PC-3 (cell line): ENCODE data around the gene PKDCC. TPM values are rescaled to one million over a fixed set of nuclear protein-coding genes. Genes with fewer than 3 reads are reported as not detected.

Experiments
- ATAC-seq: fragments of 200-7000 bp; cut with Tn5 transposase; 2 replicates; pipeline ENCODE4 v1.9.1; 2020; ENCODE audit warnings: mild to moderate bottlenecking, moderate library complexity
- BruUV-seq: library from RNA; stranded (reverse); fragments of 400-500 nt; replicated peaks from 2 replicates; lab custom pipeline; 2021; lab: Mats Ljungman, UMichigan
- CTCF ChIA-PET: fragments of 300-600 bp; sonication (Branson Sonifier 250); formaldehyde crosslinking; loops from one replicate; lab custom pipeline; 2022; ENCODE audit warnings: antibody characterized with exemption; lab: Charles Lee
- POLR2A ChIA-PET: fragments of 300-600 bp; sonication (Branson Sonifier 250); formaldehyde crosslinking; loops from one replicate; lab custom pipeline; 2022; ENCODE audit warnings: antibody characterized with exemption; ENCODE audit not compliant: unreplicated experiment; lab: Charles Lee
- DNase-seq: peaks from one replicate; pipeline ENCODE4 v3.0.0-alpha.2; 2015
- H2AFZ ChIP-seq: fragments of 300-600 bp; sonication (generic); 2 replicates; pipeline ENCODE4 v1.6.0; 2016; ENCODE audit warnings: antibody characterized with exemption, low read length
- H3F3A ChIP-seq: fragments of 300-600 bp; sonication (generic); one replicate; pipeline ENCODE4 v1.6.0; 2017; ENCODE audit warnings: antibody characterized with exemption, low read length, control low read depth, mild to moderate bottlenecking; ENCODE audit not compliant: unreplicated experiment
- H3K27ac ChIP-seq: fragments of 300-600 bp; sonication (generic); 2 replicates; pipeline ENCODE4 v1.5.1; 2016; ENCODE audit warnings: mild to moderate bottlenecking, low read length
- H3K27me3 ChIP-seq: fragments of 300-600 bp; sonication (generic); 2 replicates; pipeline ENCODE4 v1.6.1; 2016; ENCODE audit warnings: low read length, mixed read lengths
- H3K36me3 ChIP-seq: fragments of 300-600 bp; sonication (generic); 2 replicates; pipeline ENCODE4 v1.6.1; 2016; ENCODE audit warnings: low read depth, mixed run types, low read length, mixed read lengths
- H3K4me1 ChIP-seq: fragments of 300-600 bp; sonication (generic); 2 replicates; pipeline ENCODE4 v1.5.1; 2016; ENCODE audit warnings: low read length; ENCODE audit not compliant: insufficient read depth
- H3K4me2 ChIP-seq: fragments of 300-600 bp; sonication (generic); 2 replicates; pipeline ENCODE4 v1.6.0; 2016; ENCODE audit warnings: low read length
- H3K4me3 ChIP-seq: fragments of 300-600 bp; sonication (generic); 2 replicates; pipeline ENCODE4 v1.5.1; 2016; ENCODE audit warnings: mild to moderate bottlenecking, low read length, mixed read lengths
- H3K79me2 ChIP-seq: fragments of 300-600 bp; sonication (generic); 2 replicates; pipeline ENCODE4 v1.6.1; 2017; ENCODE audit warnings: low read length, mixed read lengths
- H3K9ac ChIP-seq: fragments of 300-600 bp; sonication (generic); 2 replicates; pipeline ENCODE4 v1.6.0; 2016; ENCODE audit warnings: mild to moderate bottlenecking, low read length
- H3K9me2 ChIP-seq: fragments of 300-600 bp; sonication (generic); replicated peaks from 2 replicates; pipeline ENCODE4 v1.6.1; 2016; ENCODE audit warnings: mixed run types, low read length, mixed read lengths
- H3K9me3 ChIP-seq: fragments of 300-600 bp; sonication (generic); 2 replicates; pipeline ENCODE4 v1.6.1; 2016; ENCODE audit warnings: low read length, mixed read lengths
- H4K20me1 ChIP-seq: fragments of 300-600 bp; sonication (generic); 2 replicates; pipeline ENCODE4 v1.6.1; 2016; ENCODE audit warnings: low read length, mixed read lengths
- CTCF ChIP-seq: fragments of 300-600 bp; sonication (generic); conservative IDR thresholded peaks from 2 replicates; pipeline ENCODE4 v1.5.1; 2017; ENCODE audit warnings: antibody characterized with exemption, low read depth, mild to moderate bottlenecking, low read length
- EZH2 ChIP-seq: fragments of 300-600 bp; sonication (generic); IDR thresholded peaks from one replicate; pipeline ENCODE4 v1.6.1; 2017; ENCODE audit warnings: antibody characterized with exemption, mild to moderate bottlenecking, low read length; ENCODE audit not compliant: unreplicated experiment
- EZH2phosphoT487 ChIP-seq: fragments of 300-600 bp; sonication (generic); IDR thresholded peaks from 2 replicates; pipeline ENCODE4 v1.6.1; 2018; ENCODE audit warnings: mild to moderate bottlenecking, antibody characterized with exemption, low read length, borderline replicate concordance
- intact Hi-C: fragments of 100-400 bp; cut with micrococcal nuclease; formaldehyde crosslinking; loops from 2 replicates; pipeline ENCODE4 v1.9.0; 2023
- total RNA-seq: library from RNA; depleted of rRNA; stranded (reverse); fragments of >200 nt; gene quantifications from 2 replicates; pipeline ENCODE4 v1.2.3, GENCODE V29; 2014; rRNA removed

The PKDCC gene
- total RNA-seq, 1 experiment from 2014 or later, result 2.1 TPM

- Histone ChIP-seq H3K4me3 (no peak overlapping the region), H3K4me2 (no peak overlapping the region), H4K20me1 (no peaks in the 10 kb centered on the region), H3K9me2 (no peaks in the 10 kb centered on the region), H3F3A (no peaks in the 10 kb centered on the region), H3K27ac (no peak overlapping the region), H3K9me3 (no peaks in the 10 kb centered on the region), H3K9ac (no peak overlapping the region), H3K27me3 (no peaks in the 10 kb centered on the region), H3K79me2 (no peaks in the 10 kb centered on the region), H3K36me3 (no peaks in the 10 kb centered on the region), H3K4me1 (peaks cover 12% of the 10 kb centered on the region; the same call in 1 of the 2 replicates), H2AFZ (no peak overlapping the region)
- POLR2A ChIA-PET, result no interaction called here
- intact Hi-C loops, result no loop called here
- no peak for DNase-seq
- BruUV-seq, result no TSS peak
- no peak for ATAC-seq
- CTCF ChIA-PET, result no interaction called here
- TF ChIP-seq EZH2phosphoT487, result no peak
- TF ChIP-seq CTCF, result no peak
- no peak for TF ChIP-seq EZH2
Observed at GRCh38 chr2:42107249-42108042, 59.6 kb downstream of the PKDCC start.

Other genes starting within 250 kb of the PKDCC start
- gene EML4, start 121.3 kb downstream of the PKDCC start, total RNA-seq, result 38.1 and 38.3 TPM in 2 replicates